Left ventricle myocardium inferior (tissue), 1 donor: Measurements from ENCODE around the gene COL4A6. TPM values are rescaled to one million over a fixed set of nuclear protein-coding genes. Genes with fewer than 3 reads are reported as not detected.

Experiments
- DNase-seq: peaks from one replicate; pipeline ENCODE4 v3.0.0-alpha.2; 2020
- H3K27ac ChIP-seq: fragments of 200-600 bp; replicated peaks from 2 replicates; pipeline ENCODE4 v1.8.0; 2021
- H3K27me3 ChIP-seq: fragments of 200-600 bp; 2 replicates; pipeline ENCODE4 v1.8.0; 2021; ENCODE audit warnings: low read depth
- H3K36me3 ChIP-seq: fragments of 200-600 bp; 2 replicates; pipeline ENCODE4 v1.8.0; 2021
- H3K4me1 ChIP-seq: fragments of 200-600 bp; 2 replicates; pipeline ENCODE4 v1.8.0; 2021
- H3K4me3 ChIP-seq: fragments of 200-600 bp; 2 replicates; pipeline ENCODE4 v1.8.0; 2021; ENCODE audit warnings: mild to moderate bottlenecking, moderate library complexity
- H3K9me3 ChIP-seq: fragments of 200-600 bp; replicated peaks from 2 replicates; pipeline ENCODE4 v1.8.0; 2021
- intact Hi-C: fragments of 100-400 bp; cut with micrococcal nuclease; formaldehyde crosslinking; loops from one replicate; pipeline ENCODE4 v1.11.0; 2022
- total RNA-seq: library from RNA; stranded (reverse); fragmentation: NEBNext Ultra II Directional; extraction: Animal tissue kit (Norgen Biotek cat#: 25700); gene quantifications from one replicate; pipeline ENCODE4 v1.2.1, GENCODE V29; 2021
- TF ChIP-seq, protein P1 (sequence below): fragments of 200-600 bp; IDR thresholded peaks from 2 replicates; pipeline ENCODE4 v1.8.0; 2021; ENCODE audit warnings: antibody characterized with exemption, mild to moderate bottlenecking, borderline replicate concordance
- donor health status: DM: no; HTN: yes; CAD: no; lungs with severe emphysema.

Gene COL4A6
- total RNA-seq, 1 donor from 2014 or later: 9.8 TPM

DNA sequence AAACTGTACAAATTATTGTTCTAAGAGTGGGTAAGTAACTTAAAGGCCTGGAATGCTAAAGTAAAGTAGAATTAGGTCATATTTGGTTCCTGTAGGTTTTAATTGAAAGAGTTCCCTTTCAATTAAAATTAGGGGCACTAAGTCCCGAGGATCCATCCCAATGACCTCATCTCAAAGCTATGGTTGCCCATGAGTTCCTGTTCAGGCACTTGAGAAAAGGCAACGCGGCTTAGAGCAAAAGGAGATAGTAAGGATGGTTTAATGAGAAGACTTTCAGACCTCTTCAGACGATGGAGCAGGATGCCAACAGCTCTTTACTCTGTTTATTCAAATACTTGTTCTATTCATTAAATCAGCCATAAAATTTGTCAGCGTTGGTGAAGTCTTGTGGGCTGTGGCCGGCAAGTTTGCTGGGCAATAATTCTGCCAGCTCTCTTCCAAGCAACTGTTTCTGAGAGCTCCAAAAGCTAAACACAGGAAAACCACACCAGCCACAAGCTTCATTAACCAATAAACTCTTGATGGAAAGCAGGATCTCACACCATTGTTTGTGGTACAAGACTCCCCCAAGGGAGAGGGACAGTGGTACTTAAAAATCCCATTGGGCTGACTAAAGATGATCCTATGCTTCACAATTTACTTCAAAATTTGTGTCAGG, 167.4 kb downstream of the COL4A6 start:
- H3K4me3 ChIP-seq: no peak overlapping the region

DNA sequence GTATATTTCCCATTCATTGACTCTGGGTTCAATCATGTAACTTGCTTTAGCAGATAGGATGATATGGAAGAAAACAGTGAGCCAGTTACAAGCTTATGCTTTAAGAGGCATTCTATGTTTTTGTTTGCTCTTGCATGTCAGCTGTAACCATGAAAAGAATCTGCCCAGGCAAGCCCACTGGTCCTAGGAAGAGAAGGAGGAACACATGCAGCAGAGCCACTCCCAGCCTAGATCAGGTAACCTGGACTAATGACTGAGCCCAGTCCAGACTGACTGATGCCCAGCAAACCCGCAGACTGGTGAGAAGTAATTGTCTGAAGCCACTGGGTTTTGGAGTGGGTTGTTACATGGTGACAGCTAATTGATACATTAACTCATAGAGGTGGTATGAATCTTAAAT, 167.9 kb downstream of the COL4A6 start:
- H3K27ac ChIP-seq: no peak overlapping the region
- no peak for DNase-seq

More for the DNA sequence above, 167.4 kb downstream of the COL4A6 start:
- intact Hi-C loops: no loop called here
- H3K9me3 ChIP-seq: no peaks in the 10 kb centered on the region
- H3K4me1 ChIP-seq: no peaks in the 10 kb centered on the region
- no peaks in the 10 kb centered on the region for H3K36me3 ChIP-seq
- no peak overlapping the region for H3K27ac ChIP-seq
- TF ChIP-seq, protein P1, sequence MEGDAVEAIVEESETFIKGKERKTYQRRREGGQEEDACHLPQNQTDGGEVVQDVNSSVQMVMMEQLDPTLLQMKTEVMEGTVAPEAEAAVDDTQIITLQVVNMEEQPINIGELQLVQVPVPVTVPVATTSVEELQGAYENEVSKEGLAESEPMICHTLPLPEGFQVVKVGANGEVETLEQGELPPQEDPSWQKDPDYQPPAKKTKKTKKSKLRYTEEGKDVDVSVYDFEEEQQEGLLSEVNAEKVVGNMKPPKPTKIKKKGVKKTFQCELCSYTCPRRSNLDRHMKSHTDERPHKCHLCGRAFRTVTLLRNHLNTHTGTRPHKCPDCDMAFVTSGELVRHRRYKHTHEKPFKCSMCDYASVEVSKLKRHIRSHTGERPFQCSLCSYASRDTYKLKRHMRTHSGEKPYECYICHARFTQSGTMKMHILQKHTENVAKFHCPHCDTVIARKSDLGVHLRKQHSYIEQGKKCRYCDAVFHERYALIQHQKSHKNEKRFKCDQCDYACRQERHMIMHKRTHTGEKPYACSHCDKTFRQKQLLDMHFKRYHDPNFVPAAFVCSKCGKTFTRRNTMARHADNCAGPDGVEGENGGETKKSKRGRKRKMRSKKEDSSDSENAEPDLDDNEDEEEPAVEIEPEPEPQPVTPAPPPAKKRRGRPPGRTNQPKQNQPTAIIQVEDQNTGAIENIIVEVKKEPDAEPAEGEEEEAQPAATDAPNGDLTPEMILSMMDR: no peak
- no peaks in the 10 kb centered on the region for H3K27me3 ChIP-seq
- DNase-seq: no peak

DNA sequence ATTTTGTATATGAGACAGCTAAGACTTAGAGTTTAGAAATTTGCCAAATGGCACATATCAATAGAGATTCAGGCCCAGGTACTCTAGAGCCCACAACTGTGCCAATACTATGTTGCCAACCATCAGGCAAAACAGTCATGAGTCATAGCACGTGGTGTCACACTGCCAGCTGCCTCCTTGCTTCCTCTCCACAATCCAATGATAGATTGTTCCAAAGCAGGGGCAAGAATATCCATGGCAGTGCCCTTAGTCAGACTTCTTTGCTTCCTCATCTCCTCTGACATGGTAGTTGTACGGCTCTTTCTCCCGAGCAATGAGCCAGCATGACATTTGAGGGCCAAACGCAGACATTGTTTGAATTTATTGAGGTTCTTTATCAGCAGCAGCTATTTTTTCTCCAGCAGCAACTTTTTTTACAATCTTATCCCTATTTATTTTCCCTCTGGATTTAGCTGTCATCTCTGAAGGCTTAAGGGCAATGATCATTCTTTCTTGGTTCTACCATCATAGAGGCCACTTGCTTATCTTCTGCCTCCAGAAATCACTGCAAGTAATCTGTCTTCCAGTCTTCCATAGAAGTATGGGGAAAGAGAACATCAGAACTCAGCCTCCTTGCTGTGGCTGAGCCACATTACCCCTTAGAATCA, 169.7 kb downstream of the COL4A6 start:
- no peak for DNase-seq
- Histone ChIP-seq H3K4me1 (no peaks in the 10 kb centered on the region), H3K27ac (no peak overlapping the region), H3K9me3 (no peaks in the 10 kb centered on the region), H3K36me3 (no peaks in the 10 kb centered on the region), H3K27me3 (no peaks in the 10 kb centered on the region), H3K4me3 (no peak overlapping the region)
- TF ChIP-seq, protein P1: no peak
- intact Hi-C loops: no loop called here

More for the DNA sequence above, 167.9 kb downstream of the COL4A6 start:
- TF ChIP-seq, protein P1: no peak
- Histone ChIP-seq H3K9me3 (no peaks in the 10 kb centered on the region), H3K27me3 (no peaks in the 10 kb centered on the region), H3K4me3 (no peak overlapping the region), H3K36me3 (no peaks in the 10 kb centered on the region), H3K4me1 (no peaks in the 10 kb centered on the region)
- intact Hi-C loops: no loop called here

DNA sequence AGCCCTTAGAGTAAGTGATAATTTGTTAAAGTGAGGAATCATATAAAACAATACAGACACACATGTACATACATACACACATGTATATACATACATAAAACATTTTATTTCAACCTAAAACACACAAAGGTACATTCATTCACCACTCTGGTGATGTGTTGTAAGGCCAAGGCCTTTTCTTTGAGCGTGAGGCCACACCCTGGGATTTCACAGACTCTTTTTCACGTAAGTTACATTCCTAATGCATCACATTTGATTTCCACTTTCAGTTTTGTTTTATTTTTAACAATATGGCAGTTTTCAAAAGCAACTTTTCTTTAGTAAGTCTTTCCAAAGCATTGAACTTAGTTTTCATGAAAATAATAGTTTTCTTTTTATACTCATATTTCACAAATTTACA, 170.7 kb downstream of the COL4A6 start:
- TF ChIP-seq, protein P1: no peak
- Histone ChIP-seq H3K4me1 (no peaks in the 10 kb centered on the region), H3K27me3 (no peaks in the 10 kb centered on the region), H3K27ac (no peak overlapping the region), H3K9me3 (no peaks in the 10 kb centered on the region), H3K4me3 (no peak overlapping the region), H3K36me3 (no peaks in the 10 kb centered on the region)
- no peak for DNase-seq
- intact Hi-C loops: no loop called here

DNA sequence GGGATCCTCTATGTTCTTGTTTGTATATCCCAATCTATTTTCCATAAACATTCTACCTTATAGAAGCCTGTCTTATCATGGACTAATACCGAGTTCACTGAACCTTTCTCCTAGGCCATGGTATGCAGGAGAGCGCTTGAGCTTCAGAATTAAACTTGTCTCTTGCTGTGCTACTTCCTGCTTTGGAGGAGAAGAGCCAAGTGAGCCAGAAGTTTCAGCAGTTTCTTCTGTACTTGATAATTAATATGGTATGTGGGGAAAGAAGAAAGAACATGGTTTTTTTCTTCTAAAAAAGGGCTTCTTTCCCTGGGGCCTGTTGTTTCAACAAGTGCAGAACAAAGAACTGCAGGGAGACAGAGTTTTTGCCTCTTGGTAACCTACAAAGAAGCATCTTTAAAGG, 173.8 kb downstream of the COL4A6 start:
- no peaks in the 10 kb centered on the region for H3K4me1 ChIP-seq
- no peaks in the 10 kb centered on the region for H3K36me3 ChIP-seq
- TF ChIP-seq, protein P1: no peak
- no peak overlapping the region for H3K27ac ChIP-seq
- H3K27me3 ChIP-seq: no peaks in the 10 kb centered on the region
- DNase-seq: no peak
- no peak overlapping the region for H3K4me3 ChIP-seq
- intact Hi-C loops: no loop called here
- H3K9me3 ChIP-seq: no peaks in the 10 kb centered on the region
